ENCODE measurements around the gene CNOT8. TPM values are rescaled to one million over a fixed set of nuclear protein-coding genes. Genes with fewer than 3 reads are reported as not detected.

The CNOT8 gene
- polyA plus RNA-seq, 1 of the 3 experiments (the other 2 are of a cell fraction): 45.3 TPM

- TF ChIP-seq REST (IDR thresholded peaks at IDR 0.05; ENCODE audit: low read depth, low read length): no peak
- no peak for TF ChIP-seq CHD2 (IDR thresholded peaks at IDR 0.05; ENCODE audit: low read length, partially characterized antibody)
- no peak for TF ChIP-seq EZH2phosphoT487 (IDR thresholded peaks at IDR 0.05; ENCODE audit: borderline replicate concordance, low read depth)
- peak; percentile 46; the same call in 1 of the 2 replicates for TF ChIP-seq POLR2AphosphoS5 (IDR thresholded peaks at IDR 0.05; ENCODE audit: low read depth, low read length)
- TF ChIP-seq SIN3A (IDR thresholded peaks at IDR 0.05; ENCODE audit: borderline replicate concordance, low read depth, low read length): no peak; the same call in 1 of the 2 replicates
- TF ChIP-seq GABPA (IDR thresholded peaks at IDR 0.05; ENCODE audit: low read depth): no peak; the same call in 1 of the 2 replicates
- peak; percentile 47; the same call in 1 of the 2 replicates for TF ChIP-seq MXI1 (IDR thresholded peaks at IDR 0.05; ENCODE audit: low read depth, low read length)
- TF ChIP-seq PBX3 (IDR thresholded peaks at IDR 0.05): no peak
- TF ChIP-seq EP300 (IDR thresholded peaks at IDR 0.05; ENCODE audit: borderline replicate concordance in 1 of 2, low read depth in 1 of 2, low read length in 1 of 2): no peak
Observed at GRCh38 chr5:154850255-154851062, 8.0 kb upstream of the CNOT8 start, which contains the start of gene FAXDC2 (continued).

DNA sequence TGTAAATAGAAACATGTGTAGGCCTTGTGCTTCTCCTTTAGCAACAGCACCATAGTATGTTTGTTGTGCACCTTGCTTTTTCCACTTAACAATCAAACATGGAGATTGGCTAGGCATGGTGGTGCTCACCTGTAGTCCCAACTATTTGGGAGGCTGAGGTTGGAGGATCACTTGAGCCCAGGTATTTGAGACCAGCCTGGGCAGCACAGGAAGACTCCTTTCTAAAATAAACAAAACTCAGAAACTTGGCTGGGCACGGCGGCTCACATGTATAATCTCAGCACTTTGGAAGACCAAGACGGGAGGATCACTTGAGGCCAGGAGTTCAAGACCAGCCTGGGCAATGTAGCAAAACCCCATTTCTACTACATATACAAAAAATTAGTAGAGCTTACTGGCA lies 7.1 kb upstream of the CNOT8 start:
- ChIA-PET CTCF (interaction anchor here (0.6 to 1.1 kb wide), 3 partner anchors 16 to 201 kb away, joined by 3 to 4 read pairs (median 3); no protein-coding TSS in a partner anchor), POLR2A (interaction anchor here (1.5 kb wide), 1 partner anchor 16 kb away, joined by 7 read pairs; no protein-coding TSS in a partner anchor)
- Histone ChIP-seq H3K4me2 (peak overlapping the region; percentile 73), H3K4me3 (ENCODE audit: low read depth in 2 of 2, low read length in 1 of 2) (no peak overlapping the region), H3K36me3 (replicated peaks in 1 of 2; ENCODE audit: control insufficient read depth in 1 of 2, insufficient read depth in 2 of 2, low read length in 1 of 2) (no peaks in the 10 kb centered on the region), H3K9me3 (no peaks in the 10 kb centered on the region), H3K9ac (peak overlapping the region; percentile 48; the same call in 1 of the 2 replicates), H4K20me1 (ENCODE audit: insufficient read depth) (no peaks in the 10 kb centered on the region), H3K27ac (ENCODE audit: low read depth in 2 of 2, low read length in 1 of 2) (peak overlapping the region in 1 of 2 experiments; percentile 67; a peak in 3 of 4 replicates), H3K27me3 (ENCODE audit: insufficient read depth) (no peaks in the 10 kb centered on the region), H3F3A (replicated peaks; ENCODE audit: insufficient read depth) (peaks cover 11% of the 10 kb centered on the region), H3K4me1 (ENCODE audit: control insufficient read depth in 1 of 2, insufficient read depth in 2 of 2, low read depth in 1 of 2, low read length in 1 of 2) (peaks cover 9% of the 10 kb centered on the region in 2 experiments; a peak in 3 of 4 replicates), H2AFZ (ENCODE audit: low read depth) (peak overlapping the region; percentile 92), H3K9me2 (no peaks in the 10 kb centered on the region), H3K79me2 (ENCODE audit: insufficient read depth) (no peaks in the 10 kb centered on the region)
- DNase-seq: no peak
- WGBS (ENCODE audit: low lambda C conversion rate): 100% methylated on average over 3 of the region's 3 CpGs
- TF ChIP-seq NFIC (IDR thresholded peaks at IDR 0.05; ENCODE audit: borderline replicate concordance) (no peak), RCOR1 (IDR thresholded peaks at IDR 0.05; ENCODE audit: low read length) (no peak), FOXM1 (IDR thresholded peaks at IDR 0.05; ENCODE audit: low read depth) (no peak), PBX3 (IDR thresholded peaks at IDR 0.05) (no peak), CTCF (IDR thresholded peaks at IDR 0.05) (no peak), MAX (IDR thresholded peaks at IDR 0.05; ENCODE audit: low read depth) (no peak), RFX5 (IDR thresholded peaks at IDR 0.05; ENCODE audit: low read length) (no peak), MEF2A (IDR thresholded peaks at IDR 0.05; ENCODE audit: borderline replicate concordance, low read depth) (no peak), MXI1 (IDR thresholded peaks at IDR 0.05; ENCODE audit: low read depth, low read length) (no peak), TAF1 (IDR thresholded peaks at IDR 0.05; ENCODE audit: borderline replicate concordance, low read depth, low read length) (no peak), YY1 (IDR thresholded peaks at IDR 0.05; ENCODE audit: low read depth) (no peak), NRF1 (IDR thresholded peaks at IDR 0.05; ENCODE audit: low read depth, low read length) (no peak), ELF1 (IDR thresholded peaks at IDR 0.05) (no peak), POLR2AphosphoS5 (IDR thresholded peaks at IDR 0.05; ENCODE audit: low read depth, low read length) (no peak), TEAD4 (IDR thresholded peaks at IDR 0.05; ENCODE audit: borderline replicate concordance, insufficient read depth) (no peak)
